Activated CD8-positive, alpha-beta memory T cell treated with anti-CD3 and anti-CD28 coated beads for 24 hours (primary cell): ENCODE results near the gene OSM.
A peak's percentile ranks its signal among the peaks of the same experiment; 100 is the strongest.

ENCODE experiments used
- DNase-seq: peaks from one replicate; pipeline ENCODE4 v3.0.0-alpha.2; 2020

The OSM gene

GRCh38 chr22:30284172-30284571 lies 17.5 kb upstream of the OSM start:
- no peak for DNase-seq

- DNase-seq: no peak
Measured at GRCh38 chr22:30283342-30283741, 16.7 kb upstream of the OSM start.

DNA sequence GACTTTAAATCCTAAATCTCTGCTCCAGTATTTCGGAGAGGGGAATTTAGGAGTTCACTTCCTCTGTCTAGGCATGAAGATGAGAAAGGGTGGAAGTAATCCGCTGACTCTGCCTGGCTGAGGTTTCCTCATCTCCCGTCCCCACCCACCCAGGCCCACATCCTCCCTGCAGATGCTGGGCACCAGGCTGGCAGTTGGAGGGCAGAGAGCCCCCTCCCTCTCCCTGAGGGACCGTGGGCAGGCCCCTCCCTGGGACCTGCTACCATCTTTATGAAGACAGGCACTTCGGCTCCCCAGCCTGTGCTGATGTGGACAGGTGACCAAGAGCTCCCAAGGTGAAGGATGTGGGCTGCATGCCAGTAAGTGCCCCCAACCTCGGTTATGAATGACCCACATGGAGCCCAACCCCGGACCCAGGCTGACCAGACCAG lies 16.0 kb upstream of the OSM start:
- no peak for DNase-seq

- no peak for DNase-seq
Measured at GRCh38 chr22:30280505-30280904, 13.9 kb upstream of the OSM start.

DNA sequence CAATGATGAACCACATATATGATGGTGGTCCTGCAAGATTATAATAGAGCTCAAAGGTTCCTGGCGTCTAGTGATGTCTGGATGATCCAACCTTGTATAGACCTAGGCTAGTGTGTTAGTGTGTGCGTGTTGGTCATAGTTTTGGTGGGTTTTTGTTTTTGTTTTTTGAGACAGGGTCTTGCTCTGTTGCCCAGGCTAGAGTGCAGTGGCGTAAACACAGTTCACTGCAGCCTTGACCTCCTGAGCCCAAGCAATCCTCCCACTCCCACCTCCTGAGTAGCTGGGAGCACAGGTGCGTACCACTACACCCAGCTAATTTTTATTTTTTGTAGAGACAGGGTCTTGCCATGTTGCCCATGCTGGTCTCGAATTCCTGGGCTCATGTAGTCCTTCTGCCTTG lies 13.3 kb upstream of the OSM start:
- no peak for DNase-seq

DNA sequence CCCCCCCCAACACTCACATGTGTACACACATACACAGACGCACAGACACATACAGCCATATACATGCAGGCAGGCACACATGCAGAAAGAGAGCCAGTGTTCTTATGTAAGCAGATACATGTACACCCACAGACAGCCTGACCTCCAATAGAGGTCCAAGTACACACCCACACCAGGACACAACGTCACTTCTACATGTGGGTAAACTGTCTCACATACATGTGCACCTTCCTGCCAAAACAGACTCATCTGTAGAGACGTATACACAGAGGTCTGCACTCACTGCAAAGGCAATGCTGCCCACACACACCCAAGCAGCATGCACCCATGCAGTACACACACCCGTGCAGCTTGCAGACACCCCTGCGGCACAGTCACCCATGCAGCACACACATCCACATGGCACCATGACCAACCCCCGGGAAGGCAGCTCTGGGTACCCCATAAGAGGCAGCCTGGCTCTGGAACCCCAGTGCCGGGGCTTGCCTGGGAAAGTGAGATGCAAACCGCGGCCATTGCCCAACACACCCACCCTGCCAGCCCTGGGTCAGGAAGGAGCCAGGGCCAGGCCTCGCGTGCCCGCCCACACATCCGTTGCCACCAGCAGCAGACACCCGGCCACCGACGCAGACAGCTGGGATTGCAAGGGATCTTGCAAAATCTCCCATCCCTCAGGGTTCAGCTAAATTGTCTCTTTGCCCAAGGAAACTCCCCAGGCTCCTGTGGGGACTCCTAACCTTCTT lies 12.6 kb upstream of the OSM start:
- DNase-seq: no peak

- DNase-seq: no peak
Measured at GRCh38 chr22:30277547-30278344, 11.1 kb upstream of the OSM start.

- no peak for DNase-seq
Measured at GRCh38 chr22:30276039-30276438, 9.4 kb upstream of the OSM start.

DNA sequence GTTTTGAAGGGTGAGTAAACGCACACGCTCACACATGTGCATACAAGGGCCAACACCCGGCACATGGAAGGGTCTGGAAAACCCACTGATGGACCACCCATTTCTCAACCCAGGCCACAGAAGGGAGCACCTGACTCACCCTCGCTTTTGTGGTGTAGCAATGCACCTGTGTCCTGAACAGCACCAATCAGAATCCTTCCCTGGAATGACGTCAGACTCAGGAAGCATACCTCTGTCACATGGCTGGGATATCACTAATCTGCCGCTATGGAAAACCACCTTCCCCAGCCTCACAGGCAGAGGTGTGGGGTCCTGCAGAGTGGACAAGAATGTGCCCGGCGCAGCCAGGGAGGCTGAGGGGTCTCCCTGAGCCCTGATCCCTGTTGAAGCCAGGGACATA lies 9.0 kb upstream of the OSM start:
- no peak for DNase-seq

DNA sequence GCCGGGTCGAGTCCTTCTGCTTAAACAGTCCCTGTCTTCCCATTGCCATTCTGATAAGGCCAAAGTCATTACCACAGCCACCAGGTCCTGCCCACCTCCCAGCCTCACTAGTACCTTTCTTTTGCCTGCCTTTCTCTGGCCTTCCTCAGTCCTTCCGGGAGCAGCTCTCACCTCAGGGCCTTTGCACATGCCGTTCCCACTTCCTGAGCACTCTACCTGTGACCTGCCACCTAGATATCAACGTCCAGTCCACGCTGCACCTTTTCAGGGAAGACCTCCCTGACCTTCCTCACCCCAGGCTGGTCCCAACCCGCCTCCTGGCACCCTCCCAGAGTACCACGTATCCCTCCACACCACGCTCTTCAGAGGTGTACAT lies 7.8 kb upstream of the OSM start:
- DNase-seq: no peak

DNA sequence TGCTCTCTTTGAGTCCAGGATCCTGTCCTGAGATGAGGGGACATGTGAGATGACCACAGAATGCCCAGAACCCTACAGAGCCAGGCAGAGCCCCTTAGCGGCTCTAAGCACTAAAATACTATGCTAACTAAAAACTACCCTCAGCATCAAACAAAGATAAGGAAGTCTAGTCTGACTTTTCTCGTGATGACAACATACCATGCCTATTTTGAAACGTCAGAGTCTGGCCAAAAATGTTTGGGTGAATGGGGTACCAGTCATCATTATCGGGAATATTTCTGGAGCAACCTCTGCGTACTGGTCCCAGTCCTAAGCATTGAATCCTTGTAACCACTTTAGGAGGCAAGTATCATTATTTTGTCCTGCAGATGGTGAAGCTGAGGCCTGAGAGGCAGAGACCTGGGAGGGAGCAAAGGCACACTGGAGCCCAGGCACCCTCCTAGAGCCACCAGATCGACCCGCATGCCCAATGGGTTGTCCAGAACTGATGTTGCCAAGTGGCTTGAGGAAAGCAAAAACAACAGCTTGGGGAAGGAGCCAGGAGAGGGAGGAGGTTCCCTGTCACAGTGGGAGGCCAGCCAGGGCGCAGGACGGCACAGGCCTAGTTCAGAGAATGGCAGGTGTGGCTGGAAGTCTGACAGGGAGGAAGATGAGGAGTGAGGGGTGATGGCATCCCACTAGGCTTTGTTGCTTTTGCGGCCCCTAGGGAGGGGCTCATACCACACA lies 7.2 kb upstream of the OSM start:
- DNase-seq: no peak

DNA sequence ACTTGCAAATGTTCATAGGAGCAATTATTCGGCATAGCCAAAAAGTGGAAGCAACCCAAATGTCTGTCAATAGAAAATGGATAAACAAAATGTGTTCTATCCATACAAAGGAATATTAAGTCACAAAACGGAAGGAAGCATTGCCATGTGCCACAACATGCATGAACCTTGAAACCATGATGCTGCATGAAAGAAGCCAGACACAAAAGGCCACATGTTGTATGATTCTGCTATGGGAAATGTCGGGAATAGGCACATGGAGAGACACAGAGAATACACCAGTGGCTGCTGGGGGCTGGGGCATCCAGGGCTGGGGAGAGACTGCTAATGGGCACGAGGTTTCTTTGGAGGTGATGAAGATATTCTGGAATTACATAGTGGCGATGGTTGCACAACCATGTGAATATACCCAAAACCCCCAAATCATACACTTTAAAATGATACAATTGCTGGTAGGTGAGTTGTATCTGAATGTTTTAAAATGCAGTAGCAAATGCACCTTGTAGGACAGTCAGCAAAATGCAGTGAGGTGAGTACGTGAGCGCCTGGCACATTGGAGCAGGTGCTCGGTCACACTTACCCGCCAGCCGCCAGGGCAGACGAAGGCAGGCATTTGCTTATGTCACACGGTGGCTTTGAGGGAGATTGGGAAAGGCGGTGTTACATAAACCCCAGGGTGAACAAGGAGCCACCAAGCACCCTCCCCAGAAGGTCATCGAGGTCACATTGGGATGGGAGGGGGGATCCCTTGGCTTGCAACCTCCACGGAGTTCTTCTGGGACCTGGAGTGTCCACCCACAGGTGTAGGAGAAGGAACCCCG lies 6.3 kb upstream of the OSM start:
- no peak for DNase-seq

DNA sequence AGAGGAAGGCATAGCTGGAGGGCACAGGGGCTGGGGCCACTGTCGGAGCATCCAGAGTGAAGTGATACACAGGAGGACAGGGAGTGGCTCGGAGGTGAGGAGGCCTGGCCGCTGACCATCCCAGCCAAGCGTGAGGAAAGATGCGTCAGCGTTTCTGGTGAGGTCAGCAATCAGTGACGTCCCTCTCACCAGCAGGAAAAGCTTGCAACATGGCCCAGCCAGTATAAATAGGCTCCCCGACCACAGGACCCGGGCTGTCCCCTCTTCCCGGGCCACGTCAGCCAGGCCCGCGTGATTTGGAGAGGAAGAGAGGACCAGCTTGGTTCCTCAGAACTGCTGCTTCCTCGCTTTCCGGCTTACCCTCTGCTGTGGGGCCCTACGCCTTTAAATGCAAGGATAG lies 4.2 kb upstream of the OSM start:
- no peak for DNase-seq

GRCh38 chr22:30268331-30268730 lies 1.7 kb upstream of the OSM start:
- DNase-seq: no peak

DNA sequence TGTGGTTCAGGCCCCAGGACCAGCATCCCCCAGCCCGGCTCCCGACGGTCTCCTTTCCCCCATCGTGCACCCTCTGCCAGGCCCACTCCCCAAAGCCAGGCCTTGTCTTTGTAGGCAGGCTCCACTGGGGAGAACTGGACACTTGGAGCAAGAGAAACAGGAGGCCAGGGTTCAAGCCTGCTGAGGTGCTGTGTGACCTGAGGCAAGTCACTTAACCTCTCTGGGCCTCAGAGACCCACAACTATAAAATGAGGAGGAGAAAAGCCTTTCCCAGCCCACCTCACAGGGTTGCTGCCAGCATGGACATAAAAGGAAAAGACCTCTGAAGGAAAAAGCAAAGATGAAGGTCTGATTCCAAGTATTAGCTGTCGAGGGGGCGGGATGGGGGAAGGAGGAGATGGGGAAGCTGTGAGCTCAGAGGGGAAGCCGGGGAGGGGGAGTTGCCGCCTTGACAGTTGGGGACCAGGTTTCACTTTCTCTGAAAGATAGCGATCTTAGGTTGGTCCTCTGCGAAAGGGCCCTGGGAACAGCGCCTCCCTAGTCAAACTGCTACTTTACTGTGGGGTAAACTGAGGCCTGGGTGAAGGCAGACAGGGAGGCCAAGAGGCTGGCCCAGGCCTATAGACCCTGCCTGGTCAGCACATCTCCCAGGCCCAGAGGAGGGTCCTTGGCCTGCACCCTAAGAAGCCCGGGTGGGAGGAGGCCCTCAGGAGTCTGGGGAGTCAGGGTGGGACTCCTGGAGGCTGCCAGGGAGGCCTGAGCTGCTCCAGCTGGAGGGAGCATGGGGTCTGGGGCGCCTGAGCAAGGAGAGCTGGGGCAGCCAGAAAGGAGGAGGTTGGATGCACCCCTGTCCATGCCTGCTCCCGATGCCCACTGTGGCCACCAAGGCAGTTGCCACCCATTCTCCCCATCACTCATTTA lies 991 bp upstream of the OSM start:
- DNase-seq: peak; percentile 76

DNA sequence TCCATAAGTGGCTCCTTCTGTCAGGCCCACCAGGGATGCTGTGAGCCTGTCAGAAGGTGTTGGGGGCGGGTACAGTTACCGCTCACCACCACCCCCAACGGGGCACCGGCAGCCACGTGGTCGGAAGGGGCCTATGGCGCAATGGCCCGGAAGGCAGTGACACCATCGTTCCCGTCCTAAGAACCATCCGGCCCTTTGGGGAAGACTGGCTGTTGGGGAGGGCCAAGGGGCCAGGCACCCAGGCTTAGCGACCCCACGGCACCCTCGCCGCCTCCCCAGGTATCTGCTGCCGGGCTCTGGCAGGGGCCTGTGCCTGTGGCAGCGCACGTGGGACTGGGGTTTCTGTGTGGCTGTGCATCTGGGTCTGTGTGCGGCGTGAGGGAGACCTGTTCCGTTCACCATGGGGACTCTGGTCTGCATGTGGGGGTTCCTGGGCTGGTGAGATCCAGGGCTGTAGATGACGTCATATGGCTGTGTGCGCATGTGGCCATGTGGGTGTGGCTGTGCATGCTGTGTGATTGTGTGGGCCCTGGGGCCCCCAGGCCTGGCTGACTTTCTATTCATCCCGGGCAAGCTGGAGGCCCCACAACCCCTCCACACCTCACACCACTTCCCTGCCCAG lies 717 bp downstream of the OSM start:
- DNase-seq: peak; percentile 96

DNA sequence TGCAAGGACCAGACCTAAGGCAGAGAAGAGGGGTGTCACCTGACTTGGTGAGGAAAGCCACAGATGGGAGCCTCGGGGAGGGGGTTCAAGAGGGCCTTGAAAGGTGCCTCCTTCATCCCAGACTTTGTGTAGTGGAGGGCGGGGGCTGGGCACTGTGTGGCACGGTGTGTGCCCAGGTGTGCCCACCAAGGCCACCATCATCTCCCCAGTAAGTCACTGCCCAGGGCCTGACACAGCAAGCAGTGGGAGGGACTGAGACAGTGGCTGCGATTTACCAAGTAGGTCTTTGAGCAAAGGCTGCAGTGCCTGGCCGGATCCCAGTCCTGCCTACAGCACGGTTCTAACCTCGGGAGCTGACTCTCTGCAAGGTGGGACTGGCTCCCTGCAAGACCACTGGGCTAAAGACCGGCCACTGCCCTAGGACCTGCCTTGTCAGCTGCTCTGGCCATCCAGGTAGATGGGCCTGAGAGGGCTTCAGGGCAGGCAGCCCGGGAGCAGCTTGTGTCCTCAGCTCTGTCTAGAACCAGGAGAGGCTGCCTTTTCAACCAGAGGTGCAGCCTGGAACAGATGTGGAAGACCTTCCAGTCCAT lies 1.4 kb downstream of the OSM start:
- DNase-seq: no peak

DNA sequence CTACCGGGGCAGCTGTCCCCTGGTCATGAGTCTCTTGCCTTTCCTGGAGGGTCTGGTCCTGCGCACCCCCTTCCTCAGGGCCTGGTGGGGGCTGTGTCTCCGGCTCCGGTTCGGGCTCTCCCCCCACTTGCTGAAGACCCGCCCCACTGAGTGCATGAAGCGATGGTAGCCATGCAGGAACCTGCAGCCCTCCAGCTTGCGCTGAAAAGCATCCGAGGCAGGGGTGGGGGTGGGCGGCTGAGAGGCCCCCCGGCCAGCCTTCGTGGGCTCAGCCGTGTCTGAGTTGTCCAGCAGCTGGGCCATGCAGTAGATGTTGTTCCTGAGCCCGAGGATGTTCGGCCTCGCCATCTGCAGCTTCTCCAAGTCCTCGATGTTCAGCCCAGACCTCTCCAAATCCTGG lies 2.8 kb downstream of the OSM start:
- DNase-seq: no peak

DNA sequence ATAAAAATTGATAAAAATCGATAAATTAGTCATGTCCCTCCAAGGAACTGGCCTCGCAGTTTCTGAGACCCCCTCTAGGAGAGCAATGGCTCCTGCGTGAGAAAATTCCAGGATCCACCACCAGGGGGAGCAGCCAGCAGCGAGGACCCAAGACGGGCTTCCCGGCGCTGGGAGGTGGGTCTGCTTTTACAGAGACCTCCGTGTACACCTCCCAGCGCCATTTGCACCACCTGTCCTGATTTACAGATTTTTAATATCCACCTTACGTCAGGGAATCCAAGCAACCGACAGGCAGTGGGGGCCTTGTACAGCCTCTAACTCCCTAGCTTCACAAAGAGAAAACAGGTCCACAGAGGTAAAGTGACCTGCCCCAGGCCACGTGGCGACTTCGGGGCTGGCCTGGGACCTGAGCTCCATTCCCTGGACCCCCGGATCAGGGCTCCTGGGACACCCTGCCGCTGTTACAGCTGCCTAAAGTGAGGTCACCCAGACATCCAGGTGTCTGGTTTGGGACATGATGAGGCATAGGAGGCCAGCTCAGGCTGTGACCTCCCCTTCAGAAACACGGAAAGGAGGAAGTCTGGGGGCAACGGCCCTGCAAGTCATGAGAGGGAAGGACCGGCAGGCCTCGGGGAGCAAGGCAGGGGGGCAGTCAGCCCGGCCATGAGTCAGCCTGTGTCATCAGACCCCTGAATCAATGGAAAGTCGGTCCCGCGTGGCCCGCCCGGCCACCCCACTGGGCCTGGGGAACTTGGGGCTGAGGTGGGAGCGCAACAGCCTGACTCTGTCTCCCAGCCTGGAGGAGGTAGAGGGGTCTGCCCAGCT lies 3.5 kb downstream of the OSM start:
- peak; percentile 92 for DNase-seq

DNA sequence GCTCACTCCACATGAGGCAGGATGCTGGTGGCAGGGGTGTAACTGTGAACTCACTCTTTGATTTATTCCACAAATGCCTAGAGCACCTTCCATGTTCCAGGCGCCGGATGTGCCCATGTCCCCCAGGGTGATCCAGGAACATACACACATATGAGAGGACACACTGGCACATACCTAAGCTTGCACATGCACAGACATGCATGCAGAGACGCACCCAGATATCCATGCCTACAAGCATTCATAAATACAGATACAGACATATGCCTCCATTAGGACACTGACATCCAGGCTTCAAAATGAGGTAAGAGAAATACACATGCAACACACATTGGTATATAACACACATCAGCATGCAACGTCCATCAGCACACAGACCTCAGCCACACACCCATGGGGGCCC lies 4.5 kb downstream of the OSM start:
- DNase-seq: no peak
